ENCODE measurements around the gene NAP1L1. TPM values are rescaled to one million over a fixed set of nuclear protein-coding genes. Genes with fewer than 3 reads are reported as not detected.

The NAP1L1 gene
- total and polyA plus RNA-seq, 2 experiments from 2014 or later, result 658 to 996 TPM

DNA sequence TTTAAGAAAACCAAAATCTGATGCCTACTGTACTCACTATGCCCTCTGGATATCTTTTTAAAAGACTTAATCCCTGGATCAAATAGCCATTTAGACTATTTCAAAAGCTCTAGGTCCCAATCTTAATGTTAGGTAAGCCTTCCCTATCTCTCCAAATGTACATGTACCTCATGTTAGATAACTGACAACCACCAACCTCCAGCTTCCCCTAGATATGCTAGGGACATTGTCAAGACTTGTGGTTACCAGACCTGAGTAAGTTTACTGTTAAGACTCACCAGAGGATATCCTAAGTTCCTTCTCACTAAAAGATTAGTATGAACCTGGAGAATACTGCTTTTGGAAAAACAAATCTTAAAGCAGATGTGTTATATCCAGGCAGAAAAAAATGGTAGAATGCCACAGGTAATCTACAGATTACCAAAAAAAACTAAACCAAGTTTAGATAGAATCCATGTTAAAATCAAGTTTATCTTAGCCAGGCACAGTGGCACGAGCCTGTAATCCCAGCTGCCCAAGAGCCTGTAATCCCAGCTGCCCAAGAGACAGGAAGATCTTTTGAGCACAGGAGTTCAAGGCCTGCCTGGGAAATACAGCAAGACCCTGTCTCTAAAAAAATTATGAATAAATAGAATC is 9.7 kb downstream of the NAP1L1 start (continued):
- TF ChIP-seq, protein P1, sequence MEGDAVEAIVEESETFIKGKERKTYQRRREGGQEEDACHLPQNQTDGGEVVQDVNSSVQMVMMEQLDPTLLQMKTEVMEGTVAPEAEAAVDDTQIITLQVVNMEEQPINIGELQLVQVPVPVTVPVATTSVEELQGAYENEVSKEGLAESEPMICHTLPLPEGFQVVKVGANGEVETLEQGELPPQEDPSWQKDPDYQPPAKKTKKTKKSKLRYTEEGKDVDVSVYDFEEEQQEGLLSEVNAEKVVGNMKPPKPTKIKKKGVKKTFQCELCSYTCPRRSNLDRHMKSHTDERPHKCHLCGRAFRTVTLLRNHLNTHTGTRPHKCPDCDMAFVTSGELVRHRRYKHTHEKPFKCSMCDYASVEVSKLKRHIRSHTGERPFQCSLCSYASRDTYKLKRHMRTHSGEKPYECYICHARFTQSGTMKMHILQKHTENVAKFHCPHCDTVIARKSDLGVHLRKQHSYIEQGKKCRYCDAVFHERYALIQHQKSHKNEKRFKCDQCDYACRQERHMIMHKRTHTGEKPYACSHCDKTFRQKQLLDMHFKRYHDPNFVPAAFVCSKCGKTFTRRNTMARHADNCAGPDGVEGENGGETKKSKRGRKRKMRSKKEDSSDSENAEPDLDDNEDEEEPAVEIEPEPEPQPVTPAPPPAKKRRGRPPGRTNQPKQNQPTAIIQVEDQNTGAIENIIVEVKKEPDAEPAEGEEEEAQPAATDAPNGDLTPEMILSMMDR (conservative IDR thresholded peaks at IDR 0.05; ENCODE audit: low read depth in 2 of 2), result no peak

- Histone ChIP-seq H4K20me1 (replicated peaks; ENCODE audit: insufficient read depth) (peaks cover 86% of the 10 kb centered on the region), H3K4me3 (no peak overlapping the region), H3K27ac (ENCODE audit: low read depth) (peak overlapping the region; percentile 28; the same call in 1 of the 2 replicates), H3K4me2 (no peak overlapping the region), H3K79me2 (replicated peaks; ENCODE audit: insufficient read depth) (peaks cover 100% of the 10 kb centered on the region), H3K36me3 (ENCODE audit: insufficient read depth) (0 out of 2 replicates have a peak, but pooled peaks cover 4% of the 10 kb centered on the region), H3K27me3 (ENCODE audit: insufficient read depth) (no peaks in the 10 kb centered on the region), H3K4me1 (ENCODE audit: insufficient read depth) (peaks cover 72% of the 10 kb centered on the region), H3F3A (replicated peaks; ENCODE audit: low read depth) (no peaks in the 10 kb centered on the region), H2AFZ (no peak overlapping the region), H3K9me2 (ENCODE audit: insufficient read depth) (no peaks in the 10 kb centered on the region)
- peaks cover 63% of the 10 kb centered on the region for H3K4me1 Mint-ChIP-seq
- TF ChIP-seq, protein P2, sequence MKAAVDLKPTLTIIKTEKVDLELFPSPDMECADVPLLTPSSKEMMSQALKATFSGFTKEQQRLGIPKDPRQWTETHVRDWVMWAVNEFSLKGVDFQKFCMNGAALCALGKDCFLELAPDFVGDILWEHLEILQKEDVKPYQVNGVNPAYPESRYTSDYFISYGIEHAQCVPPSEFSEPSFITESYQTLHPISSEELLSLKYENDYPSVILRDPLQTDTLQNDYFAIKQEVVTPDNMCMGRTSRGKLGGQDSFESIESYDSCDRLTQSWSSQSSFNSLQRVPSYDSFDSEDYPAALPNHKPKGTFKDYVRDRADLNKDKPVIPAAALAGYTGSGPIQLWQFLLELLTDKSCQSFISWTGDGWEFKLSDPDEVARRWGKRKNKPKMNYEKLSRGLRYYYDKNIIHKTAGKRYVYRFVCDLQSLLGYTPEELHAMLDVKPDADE (IDR thresholded peaks at IDR 0.05), result no peak
- no peak for TF ChIP-seq JUNB (IDR thresholded peaks at IDR 0.05; ENCODE audit: unreplicated experiment)
- no peak for TF ChIP-seq CREB1 (CRISPR knock-in tag; IDR thresholded peaks at IDR 0.05; ENCODE audit: low read depth)
- TF ChIP-seq ZNF331 (CRISPR knock-in tag; IDR thresholded peaks at IDR 0.05; ENCODE audit: low read depth), result no peak
- no peak for TF ChIP-seq EZH2 (IDR thresholded peaks at IDR 0.05; ENCODE audit: low read depth, unreplicated experiment)
- TF ChIP-seq NANOG (IDR thresholded peaks at IDR 0.05; ENCODE audit: borderline replicate concordance), result no peak
- TF ChIP-seq POLR2AphosphoS5 (IDR thresholded peaks at IDR 0.05; ENCODE audit: low read depth), result no peak
- TF ChIP-seq ZNF114 (CRISPR knock-in tag; IDR thresholded peaks at IDR 0.05), result no peak
- no peak for TF ChIP-seq STAT1 (IDR thresholded peaks at IDR 0.05; ENCODE audit: unreplicated experiment)
- H3K9me3 Mint-ChIP-seq, result no peaks in the 10 kb centered on the region
- peaks cover 5% of the 10 kb centered on the region for H3K27me3 Mint-ChIP-seq (ENCODE audit: insufficient read depth, low read depth, poor library complexity)
- H3K4me3 Mint-ChIP-seq, result no peak overlapping the region
- no peak for DNase-seq (ENCODE audit: low spot score)
- H3K27ac Mint-ChIP-seq, result no peak overlapping the region
- ATAC-seq, result no peak
- H3K36me3 Mint-ChIP-seq (ENCODE audit: low read depth), result peaks cover 42% of the 10 kb centered on the region
These were observed 10.9 kb downstream of the NAP1L1 start for GRCh38 chr12:76073561-76073960.

DNA sequence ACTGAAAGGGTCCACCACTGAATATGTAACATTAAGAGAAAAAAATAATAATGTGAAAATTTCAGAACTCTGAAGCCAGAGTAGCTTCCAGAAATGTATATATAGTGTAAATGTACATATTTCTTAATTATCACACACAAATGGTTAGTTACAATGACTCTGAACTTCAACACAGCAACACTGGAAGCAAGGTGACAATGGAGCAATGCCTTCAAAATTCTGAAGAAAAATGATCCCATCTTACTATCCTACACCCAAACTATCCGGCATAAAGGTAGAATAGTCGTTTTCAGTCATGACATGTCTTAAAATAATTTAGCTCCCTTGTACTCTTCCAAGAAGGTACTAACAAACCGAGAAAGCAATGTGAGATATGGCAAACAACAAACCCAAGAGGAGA is 11.9 kb downstream of the NAP1L1 start:
- H3K36me3 ChIP-seq (ENCODE audit: insufficient read depth), result peaks cover 6% of the 10 kb centered on the region; the same call in 1 of the 2 replicates
- H3K9me2 ChIP-seq (ENCODE audit: insufficient read depth), result no peaks in the 10 kb centered on the region
- no peak overlapping the region for H3K4me2 ChIP-seq
- H3F3A ChIP-seq (replicated peaks; ENCODE audit: low read depth), result no peaks in the 10 kb centered on the region
- Mint-ChIP-seq H3K27me3 (ENCODE audit: insufficient read depth, low read depth, poor library complexity) (peaks cover 4% of the 10 kb centered on the region), H3K9me3 (no peaks in the 10 kb centered on the region), H3K4me1 (peaks cover 63% of the 10 kb centered on the region), H3K36me3 (ENCODE audit: low read depth) (peaks cover 51% of the 10 kb centered on the region), H3K4me3 (no peak overlapping the region), H3K27ac (0 out of 2 replicates have a peak overlapping the region, but pooled peaks have one; percentile 12)
- no peaks in the 10 kb centered on the region for H3K27me3 ChIP-seq (ENCODE audit: insufficient read depth)
- peaks cover 67% of the 10 kb centered on the region for H3K4me1 ChIP-seq (ENCODE audit: insufficient read depth)
- ATAC-seq, result no peak
- no peak for DNase-seq (ENCODE audit: low spot score)
- no peak overlapping the region for H2AFZ ChIP-seq
- peak overlapping the region; percentile 28; the same call in 1 of the 2 replicates for H3K27ac ChIP-seq (ENCODE audit: low read depth)
- H3K79me2 ChIP-seq (replicated peaks; ENCODE audit: insufficient read depth), result peaks cover 100% of the 10 kb centered on the region
- peaks cover 84% of the 10 kb centered on the region for H4K20me1 ChIP-seq (replicated peaks; ENCODE audit: insufficient read depth)
- H3K4me3 ChIP-seq, result no peak overlapping the region
- TF ChIP-seq STAT1 (IDR thresholded peaks at IDR 0.05; ENCODE audit: unreplicated experiment) (no peak), ZNF114 (CRISPR knock-in tag; IDR thresholded peaks at IDR 0.05) (no peak), EZH2 (IDR thresholded peaks at IDR 0.05; ENCODE audit: low read depth, unreplicated experiment) (no peak), NANOG (IDR thresholded peaks at IDR 0.05; ENCODE audit: borderline replicate concordance) (no peak), CREB1 (CRISPR knock-in tag; IDR thresholded peaks at IDR 0.05; ENCODE audit: low read depth) (no peak), ZNF331 (CRISPR knock-in tag; IDR thresholded peaks at IDR 0.05; ENCODE audit: low read depth) (no peak), EZH2phosphoT487 (IDR thresholded peaks at IDR 0.05; ENCODE audit: unreplicated experiment) (no peak)
- TF ChIP-seq, protein P2 (IDR thresholded peaks at IDR 0.05), result no peak
- TF ChIP-seq, protein P3, sequence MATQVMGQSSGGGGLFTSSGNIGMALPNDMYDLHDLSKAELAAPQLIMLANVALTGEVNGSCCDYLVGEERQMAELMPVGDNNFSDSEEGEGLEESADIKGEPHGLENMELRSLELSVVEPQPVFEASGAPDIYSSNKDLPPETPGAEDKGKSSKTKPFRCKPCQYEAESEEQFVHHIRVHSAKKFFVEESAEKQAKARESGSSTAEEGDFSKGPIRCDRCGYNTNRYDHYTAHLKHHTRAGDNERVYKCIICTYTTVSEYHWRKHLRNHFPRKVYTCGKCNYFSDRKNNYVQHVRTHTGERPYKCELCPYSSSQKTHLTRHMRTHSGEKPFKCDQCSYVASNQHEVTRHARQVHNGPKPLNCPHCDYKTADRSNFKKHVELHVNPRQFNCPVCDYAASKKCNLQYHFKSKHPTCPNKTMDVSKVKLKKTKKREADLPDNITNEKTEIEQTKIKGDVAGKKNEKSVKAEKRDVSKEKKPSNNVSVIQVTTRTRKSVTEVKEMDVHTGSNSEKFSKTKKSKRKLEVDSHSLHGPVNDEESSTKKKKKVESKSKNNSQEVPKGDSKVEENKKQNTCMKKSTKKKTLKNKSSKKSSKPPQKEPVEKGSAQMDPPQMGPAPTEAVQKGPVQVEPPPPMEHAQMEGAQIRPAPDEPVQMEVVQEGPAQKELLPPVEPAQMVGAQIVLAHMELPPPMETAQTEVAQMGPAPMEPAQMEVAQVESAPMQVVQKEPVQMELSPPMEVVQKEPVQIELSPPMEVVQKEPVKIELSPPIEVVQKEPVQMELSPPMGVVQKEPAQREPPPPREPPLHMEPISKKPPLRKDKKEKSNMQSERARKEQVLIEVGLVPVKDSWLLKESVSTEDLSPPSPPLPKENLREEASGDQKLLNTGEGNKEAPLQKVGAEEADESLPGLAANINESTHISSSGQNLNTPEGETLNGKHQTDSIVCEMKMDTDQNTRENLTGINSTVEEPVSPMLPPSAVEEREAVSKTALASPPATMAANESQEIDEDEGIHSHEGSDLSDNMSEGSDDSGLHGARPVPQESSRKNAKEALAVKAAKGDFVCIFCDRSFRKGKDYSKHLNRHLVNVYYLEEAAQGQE (IDR thresholded peaks at IDR 0.05; ENCODE audit: unreplicated experiment), result no peak
